Uterus (tissue), 2 donors: ENCODE results near the gene ZNF837.

Experiments used
- POLR2A ChIP-seq, 2 donors: fragments of 450-650 bp; IDR thresholded peaks; one replicate each; pipeline ENCODE4 v1.6.1; 2016; ENCODE audit warnings: antibody characterized with exemption in 2 of 2, mild to moderate bottlenecking in 1 of 2, moderate library complexity in 1 of 2
- TF ChIP-seq, protein P1 (sequence below), 4 experiments: fragments of 200-600 bp in 2 of 4; fragments of 450-650 bp in 2 of 4; sonication (generic) in 2 of 4; IDR thresholded peaks; one replicate each; pipeline ENCODE4 v1.5.1; 2016 to 2019; ENCODE audit warnings: antibody characterized with exemption in 4 of 4, mild to moderate bottlenecking in 2 of 4, moderate library complexity in 1 of 4

DNA sequence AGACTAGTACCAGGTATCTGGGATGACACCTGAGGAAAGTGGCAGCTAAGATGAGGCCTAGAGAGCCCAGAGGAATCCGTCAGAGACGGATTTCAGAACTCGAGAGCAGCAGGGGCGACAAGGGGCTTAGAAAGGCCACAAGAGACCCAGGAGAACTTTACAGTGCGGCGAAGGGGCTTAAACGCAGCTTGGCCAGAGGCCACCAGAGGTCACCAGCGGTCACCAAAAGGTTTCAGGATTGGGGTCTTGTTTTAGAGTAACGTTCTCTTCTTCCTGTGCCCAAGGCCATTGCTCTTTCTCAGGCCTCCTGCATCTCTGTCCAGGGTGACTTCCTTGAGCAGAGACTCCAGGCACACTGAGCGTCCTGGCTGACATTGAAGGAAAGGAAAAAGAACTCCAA, 51.8 kb downstream of the ZNF837 start:
- TF ChIP-seq, protein P1, sequence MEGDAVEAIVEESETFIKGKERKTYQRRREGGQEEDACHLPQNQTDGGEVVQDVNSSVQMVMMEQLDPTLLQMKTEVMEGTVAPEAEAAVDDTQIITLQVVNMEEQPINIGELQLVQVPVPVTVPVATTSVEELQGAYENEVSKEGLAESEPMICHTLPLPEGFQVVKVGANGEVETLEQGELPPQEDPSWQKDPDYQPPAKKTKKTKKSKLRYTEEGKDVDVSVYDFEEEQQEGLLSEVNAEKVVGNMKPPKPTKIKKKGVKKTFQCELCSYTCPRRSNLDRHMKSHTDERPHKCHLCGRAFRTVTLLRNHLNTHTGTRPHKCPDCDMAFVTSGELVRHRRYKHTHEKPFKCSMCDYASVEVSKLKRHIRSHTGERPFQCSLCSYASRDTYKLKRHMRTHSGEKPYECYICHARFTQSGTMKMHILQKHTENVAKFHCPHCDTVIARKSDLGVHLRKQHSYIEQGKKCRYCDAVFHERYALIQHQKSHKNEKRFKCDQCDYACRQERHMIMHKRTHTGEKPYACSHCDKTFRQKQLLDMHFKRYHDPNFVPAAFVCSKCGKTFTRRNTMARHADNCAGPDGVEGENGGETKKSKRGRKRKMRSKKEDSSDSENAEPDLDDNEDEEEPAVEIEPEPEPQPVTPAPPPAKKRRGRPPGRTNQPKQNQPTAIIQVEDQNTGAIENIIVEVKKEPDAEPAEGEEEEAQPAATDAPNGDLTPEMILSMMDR (IDR thresholded peaks at IDR 0.05) = no peak
- TF ChIP-seq POLR2A (IDR thresholded peaks at IDR 0.05) = no peak
